WTC11 (cell line): ENCODE measurements around the gene GRK6. TPM values are rescaled to one million over a fixed set of nuclear protein-coding genes. Genes with fewer than 3 reads are reported as not detected.

Experiments
- ATAC-seq: fragments of 200-7000 bp; cut with Tn5 transposase; 2 replicates; pipeline ENCODE4 v1.10.0; 2021; ENCODE audit warnings: mild to moderate bottlenecking, moderate library complexity
- CTCF ChIA-PET: fragments of 300-600 bp; sonication (Branson Sonifier 250); formaldehyde crosslinking; loops from one replicate; lab custom pipeline; 2021; ENCODE audit warnings: antibody characterized with exemption; lab: Charles Lee
- POLR2A ChIA-PET: fragments of 350-600 bp; sonication (Branson Sonifier 250); formaldehyde crosslinking; loops from one replicate; lab custom pipeline; 2021; ENCODE audit warnings: antibody characterized with exemption; lab: Charles Lee
- DNase-seq: peaks from one replicate; pipeline ENCODE4 v3.0.0; 2021; ENCODE audit warnings: low spot score
- H3K27ac Mint-ChIP-seq: 2 replicates; pipeline ENCODE4 v1.8.0; 2021; ENCODE audit warnings: mixed read lengths
- H3K27me3 Mint-ChIP-seq: 2 replicates; pipeline ENCODE4 v1.8.0; 2021; ENCODE audit warnings: low read depth, mild to moderate bottlenecking, moderate library complexity, mixed read lengths
- H3K36me3 Mint-ChIP-seq: 2 replicates; pipeline ENCODE4 v1.8.0; 2021; ENCODE audit warnings: mixed read lengths
- H3K4me1 Mint-ChIP-seq: 2 replicates; pipeline ENCODE4 v1.8.0; 2022; ENCODE audit warnings: mixed read lengths
- H3K4me3 Mint-ChIP-seq: 2 replicates; pipeline ENCODE4 v1.8.0; 2021; ENCODE audit warnings: mild to moderate bottlenecking, moderate library complexity, mixed read lengths
- H3K9me3 Mint-ChIP-seq: 2 replicates; pipeline ENCODE4 v1.8.0; 2021; ENCODE audit warnings: mixed read lengths
- CBFB ChIP-seq: sonication (generic); formaldehyde crosslinking; IDR thresholded peaks from 2 replicates; pipeline ENCODE4 v1.8.1; 2022; ENCODE audit warnings: mild to moderate bottlenecking, low read depth, missing genetic modification reagents
- CDX4 ChIP-seq: fragments of 250-450 bp; sonication (Bioruptor Pico); IDR thresholded peaks from 2 replicates; pipeline ENCODE4 v1.9.0; 2021; ENCODE audit warnings: moderate library complexity, mild to moderate bottlenecking, inconsistent platforms, borderline replicate concordance
- CREM ChIP-seq: sonication (generic); formaldehyde crosslinking; IDR thresholded peaks from 2 replicates; pipeline ENCODE4 v1.8.1; 2022; ENCODE audit warnings: mild to moderate bottlenecking, missing genetic modification reagents, moderate library complexity
- E2F1 ChIP-seq: sonication (generic); formaldehyde crosslinking; IDR thresholded peaks from 2 replicates; pipeline ENCODE4 v1.8.0; 2022; ENCODE audit warnings: mild to moderate bottlenecking, missing genetic modification reagents
- E2F5 ChIP-seq: sonication (generic); formaldehyde crosslinking; IDR thresholded peaks from 2 replicates; pipeline ENCODE4 v1.8.1; 2022; ENCODE audit warnings: mild to moderate bottlenecking, moderate library complexity, missing genetic modification reagents
- ELF4 ChIP-seq: sonication (generic); formaldehyde crosslinking; IDR thresholded peaks from 2 replicates; pipeline ENCODE4 v1.8.1; 2022; ENCODE audit warnings: low read depth, mild to moderate bottlenecking, moderate library complexity, missing genetic modification reagents
- FOXK1 ChIP-seq: sonication (generic); formaldehyde crosslinking; IDR thresholded peaks from 2 replicates; pipeline ENCODE4 v1.8.0; 2022; ENCODE audit warnings: mild to moderate bottlenecking, moderate library complexity, missing genetic modification reagents
- FOXP1 ChIP-seq: sonication (generic); formaldehyde crosslinking; IDR thresholded peaks from 2 replicates; pipeline ENCODE4 v1.8.0; 2022; ENCODE audit warnings: missing genetic modification reagents, mild to moderate bottlenecking, moderate library complexity, borderline replicate concordance
- GRHL2 ChIP-seq: fragments of 250-450 bp; sonication (Bioruptor Pico); IDR thresholded peaks from 2 replicates; pipeline ENCODE4 v1.8.0; 2022; ENCODE audit warnings: mild to moderate bottlenecking, moderate library complexity; ENCODE audit not compliant: insufficient replicate concordance, severe bottlenecking
- JUN ChIP-seq: sonication (generic); formaldehyde crosslinking; IDR thresholded peaks from 2 replicates; pipeline ENCODE4 v1.8.0; 2023; ENCODE audit warnings: mild to moderate bottlenecking, missing genetic modification reagents
- MXD4 ChIP-seq: fragments of 250-450 bp; sonication (Bioruptor Pico); IDR thresholded peaks from 2 replicates; pipeline ENCODE4 v1.8.0; 2021; ENCODE audit warnings: mild to moderate bottlenecking, moderate library complexity, borderline replicate concordance
- NFE2L1 ChIP-seq: sonication (generic); formaldehyde crosslinking; IDR thresholded peaks from 2 replicates; pipeline ENCODE4 v1.8.1; 2023; ENCODE audit warnings: missing genetic modification reagents
- PRRX2 ChIP-seq: fragments of 250-450 bp; sonication (Bioruptor Pico); IDR thresholded peaks from 2 replicates; pipeline ENCODE4 v1.8.0; 2021; ENCODE audit warnings: mild to moderate bottlenecking
- SMAD3 ChIP-seq: sonication (generic); formaldehyde crosslinking; IDR thresholded peaks from 2 replicates; pipeline ENCODE4 v1.8.0; 2022; ENCODE audit warnings: missing genetic modification reagents, mild to moderate bottlenecking, borderline replicate concordance
- SP1 ChIP-seq: sonication (generic); formaldehyde crosslinking; conservative IDR thresholded peaks from 2 replicates; pipeline ENCODE4 v1.8.1; 2022; ENCODE audit warnings: missing genetic modification reagents
- ZNF219 ChIP-seq: sonication (generic); formaldehyde crosslinking; IDR thresholded peaks from 2 replicates; pipeline ENCODE4 v1.8.0; 2023; ENCODE audit warnings: missing genetic modification reagents, mild to moderate bottlenecking, borderline replicate concordance
- ZNF317 ChIP-seq: sonication (generic); formaldehyde crosslinking; IDR thresholded peaks from 2 replicates; pipeline ENCODE4 v1.8.1; 2023; ENCODE audit warnings: low read depth, mild to moderate bottlenecking, moderate library complexity, missing genetic modification reagents, borderline replicate concordance
- ZNF416 ChIP-seq: fragments of 250-450 bp; sonication (Bioruptor Pico); IDR thresholded peaks from 2 replicates; pipeline ENCODE4 v1.9.0; 2021; ENCODE audit warnings: mild to moderate bottlenecking, inconsistent platforms
- ZNF423 ChIP-seq: fragments of 250-450 bp; sonication (Bioruptor Pico); IDR thresholded peaks from 2 replicates; pipeline ENCODE4 v2.1.2; 2022; ENCODE audit warnings: mild to moderate bottlenecking, moderate library complexity
- ZNF425 ChIP-seq: fragments of 250-450 bp; sonication (Bioruptor Pico); conservative IDR thresholded peaks from 2 replicates; pipeline ENCODE4 v1.9.0; 2021; ENCODE audit warnings: mild to moderate bottlenecking
- ZNF671 ChIP-seq: fragments of 250-450 bp; sonication (Bioruptor Pico); IDR thresholded peaks from 2 replicates; pipeline ENCODE4 v1.8.0; 2021; ENCODE audit warnings: mild to moderate bottlenecking
- total RNA-seq: library from RNA; stranded (reverse); gene quantifications from 3 replicates; pipeline ENCODE4 v1.2.3, GENCODE V29; 2021
- TF ChIP-seq, protein P1 (sequence below): fragments of 250-450 bp; sonication (Bioruptor Pico); IDR thresholded peaks from 2 replicates; pipeline ENCODE4 v1.9.0; 2021; ENCODE audit warnings: mild to moderate bottlenecking
- TF ChIP-seq, protein P2 (sequence below): sonication (generic); formaldehyde crosslinking; IDR thresholded peaks from 2 replicates; pipeline ENCODE4 v1.8.0; 2023; ENCODE audit warnings: mild to moderate bottlenecking, missing genetic modification reagents

Gene GRK6
- total RNA-seq, 1 experiment from 2014 or later, result 69.2 TPM

- no peak for DNase-seq
- POLR2A ChIA-PET, result no interaction called here
- CTCF ChIA-PET, result interaction anchor here (0.6 to 16.7 kb wide), 2 partner anchors 9 to 26 kb away, joined by 4 to 230 read pairs; partner anchors contain the start of gene PDLIM7
- H3K36me3 Mint-ChIP-seq, result peaks cover 63% of the 10 kb centered on the region
- TF ChIP-seq, protein P1, sequence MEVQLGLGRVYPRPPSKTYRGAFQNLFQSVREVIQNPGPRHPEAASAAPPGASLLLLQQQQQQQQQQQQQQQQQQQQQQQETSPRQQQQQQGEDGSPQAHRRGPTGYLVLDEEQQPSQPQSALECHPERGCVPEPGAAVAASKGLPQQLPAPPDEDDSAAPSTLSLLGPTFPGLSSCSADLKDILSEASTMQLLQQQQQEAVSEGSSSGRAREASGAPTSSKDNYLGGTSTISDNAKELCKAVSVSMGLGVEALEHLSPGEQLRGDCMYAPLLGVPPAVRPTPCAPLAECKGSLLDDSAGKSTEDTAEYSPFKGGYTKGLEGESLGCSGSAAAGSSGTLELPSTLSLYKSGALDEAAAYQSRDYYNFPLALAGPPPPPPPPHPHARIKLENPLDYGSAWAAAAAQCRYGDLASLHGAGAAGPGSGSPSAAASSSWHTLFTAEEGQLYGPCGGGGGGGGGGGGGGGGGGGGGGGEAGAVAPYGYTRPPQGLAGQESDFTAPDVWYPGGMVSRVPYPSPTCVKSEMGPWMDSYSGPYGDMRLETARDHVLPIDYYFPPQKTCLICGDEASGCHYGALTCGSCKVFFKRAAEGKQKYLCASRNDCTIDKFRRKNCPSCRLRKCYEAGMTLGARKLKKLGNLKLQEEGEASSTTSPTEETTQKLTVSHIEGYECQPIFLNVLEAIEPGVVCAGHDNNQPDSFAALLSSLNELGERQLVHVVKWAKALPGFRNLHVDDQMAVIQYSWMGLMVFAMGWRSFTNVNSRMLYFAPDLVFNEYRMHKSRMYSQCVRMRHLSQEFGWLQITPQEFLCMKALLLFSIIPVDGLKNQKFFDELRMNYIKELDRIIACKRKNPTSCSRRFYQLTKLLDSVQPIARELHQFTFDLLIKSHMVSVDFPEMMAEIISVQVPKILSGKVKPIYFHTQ (CRISPR knock-in tag), result no peak
- TF ChIP-seq E2F5 (CRISPR knock-in tag) (no peak), CREM (CRISPR knock-in tag) (no peak), GRHL2 (CRISPR knock-in tag) (no peak), CDX4 (CRISPR knock-in tag) (no peak), PRRX2 (CRISPR knock-in tag) (no peak), NFE2L1 (CRISPR knock-in tag) (no peak), ZNF416 (CRISPR knock-in tag) (no peak), CBFB (CRISPR knock-in tag) (no peak), MXD4 (CRISPR knock-in tag) (no peak), JUN (CRISPR knock-in tag) (no peak), ZNF219 (CRISPR knock-in tag) (no peak), ELF4 (CRISPR knock-in tag) (no peak), FOXK1 (CRISPR knock-in tag) (no peak), SP1 (CRISPR knock-in tag) (no peak), ZNF671 (CRISPR knock-in tag) (no peak)
- TF ChIP-seq, protein P2, sequence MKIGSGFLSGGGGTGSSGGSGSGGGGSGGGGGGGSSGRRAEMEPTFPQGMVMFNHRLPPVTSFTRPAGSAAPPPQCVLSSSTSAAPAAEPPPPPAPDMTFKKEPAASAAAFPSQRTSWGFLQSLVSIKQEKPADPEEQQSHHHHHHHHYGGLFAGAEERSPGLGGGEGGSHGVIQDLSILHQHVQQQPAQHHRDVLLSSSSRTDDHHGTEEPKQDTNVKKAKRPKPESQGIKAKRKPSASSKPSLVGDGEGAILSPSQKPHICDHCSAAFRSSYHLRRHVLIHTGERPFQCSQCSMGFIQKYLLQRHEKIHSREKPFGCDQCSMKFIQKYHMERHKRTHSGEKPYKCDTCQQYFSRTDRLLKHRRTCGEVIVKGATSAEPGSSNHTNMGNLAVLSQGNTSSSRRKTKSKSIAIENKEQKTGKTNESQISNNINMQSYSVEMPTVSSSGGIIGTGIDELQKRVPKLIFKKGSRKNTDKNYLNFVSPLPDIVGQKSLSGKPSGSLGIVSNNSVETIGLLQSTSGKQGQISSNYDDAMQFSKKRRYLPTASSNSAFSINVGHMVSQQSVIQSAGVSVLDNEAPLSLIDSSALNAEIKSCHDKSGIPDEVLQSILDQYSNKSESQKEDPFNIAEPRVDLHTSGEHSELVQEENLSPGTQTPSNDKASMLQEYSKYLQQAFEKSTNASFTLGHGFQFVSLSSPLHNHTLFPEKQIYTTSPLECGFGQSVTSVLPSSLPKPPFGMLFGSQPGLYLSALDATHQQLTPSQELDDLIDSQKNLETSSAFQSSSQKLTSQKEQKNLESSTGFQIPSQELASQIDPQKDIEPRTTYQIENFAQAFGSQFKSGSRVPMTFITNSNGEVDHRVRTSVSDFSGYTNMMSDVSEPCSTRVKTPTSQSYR (CRISPR knock-in tag), result no peak
- TF ChIP-seq, all 79 proteins: peak for 0
- peaks cover 23% of the 10 kb centered on the region for H3K4me1 Mint-ChIP-seq
- peaks cover 10% of the 10 kb centered on the region for H3K9me3 Mint-ChIP-seq
- ATAC-seq, result no peak
- no peaks in the 10 kb centered on the region for H3K27me3 Mint-ChIP-seq
- H3K27ac Mint-ChIP-seq, result no peak overlapping the region
- H3K4me3 Mint-ChIP-seq, result no peak overlapping the region
Observed at GRCh38 chr5:177466861-177467260, 40.4 kb downstream of the GRK6 start.

DNA sequence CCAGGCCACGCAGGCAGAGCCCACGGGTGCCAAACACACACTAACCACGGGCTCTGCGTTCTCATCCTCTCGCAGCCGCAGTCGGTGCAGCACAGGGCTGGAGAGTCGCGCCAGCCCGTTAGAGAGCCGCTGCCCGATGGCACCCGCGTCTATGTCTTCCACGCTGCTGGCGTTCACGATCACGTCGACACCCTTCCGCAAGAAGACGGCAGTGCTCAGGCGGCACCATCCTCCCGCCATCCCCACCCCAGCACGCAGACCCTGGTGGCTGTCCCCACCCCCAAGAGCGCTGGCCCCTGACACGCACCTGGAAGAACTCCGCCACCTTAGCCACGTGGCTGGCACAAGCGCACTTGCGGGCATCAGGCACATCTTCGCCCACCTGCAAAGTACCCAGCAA, 41.0 kb downstream of the GRK6 start:
- Mint-ChIP-seq H3K27me3 (no peaks in the 10 kb centered on the region), H3K4me1 (peaks cover 26% of the 10 kb centered on the region), H3K36me3 (peaks cover 59% of the 10 kb centered on the region), H3K9me3 (peaks cover 10% of the 10 kb centered on the region), H3K27ac (no peak overlapping the region), H3K4me3 (no peak overlapping the region)
- ChIA-PET POLR2A (no interaction called here), CTCF (interaction anchor here (16.7 kb wide), 1 partner anchor 26 kb away, joined by 230 read pairs; the partner anchor contains the start of gene PDLIM7)
- DNase-seq (no peak), ATAC-seq (no peak)
- TF ChIP-seq ELF4 (CRISPR knock-in tag) (no peak), ZNF423 (CRISPR knock-in tag) (no peak), ZNF317 (CRISPR knock-in tag) (no peak), SMAD3 (no peak), ZNF425 (CRISPR knock-in tag) (no peak), FOXP1 (CRISPR knock-in tag) (no peak), E2F1 (CRISPR knock-in tag) (no peak), ZNF219 (CRISPR knock-in tag) (no peak)
